OCI-LY3 (cell line): ENCODE measurements around the gene ZMYND19.

Experiments
- EZH2phosphoT487 ChIP-seq: fragments of 200-600 bp; shearing (Covaris generic); IDR thresholded peaks from 2 replicates; pipeline ENCODE4 v1.6.1; 2018; ENCODE audit warnings: antibody characterized with exemption, mixed run types, low read depth
- TF ChIP-seq, protein P1 (sequence below): fragments of 200-600, 300-600 bp; sonication (generic); IDR thresholded peaks from 2 replicates; pipeline ENCODE4 v1.5.1; 2014; ENCODE audit warnings: antibody characterized with exemption, low read length, low read depth

DNA sequence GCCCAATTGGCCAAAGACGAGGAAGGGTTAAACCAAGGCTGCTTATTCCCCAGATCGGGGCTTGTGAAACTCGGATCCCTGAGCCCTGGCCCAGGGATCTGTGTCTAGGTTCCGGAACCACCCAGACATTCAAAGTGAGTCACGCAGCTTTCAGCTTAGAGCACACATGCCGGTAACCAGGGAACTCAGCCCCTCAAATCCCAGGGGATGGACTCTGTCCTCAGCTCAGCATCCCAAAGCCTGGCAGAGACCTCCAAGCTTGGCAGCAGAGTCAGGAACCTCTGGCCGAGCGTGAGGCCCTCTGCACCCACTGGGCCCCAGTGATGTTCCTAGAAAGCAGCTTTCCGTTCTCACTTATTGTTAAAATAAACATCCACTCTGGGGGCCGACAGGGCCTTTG lies 45.2 kb downstream of the ZMYND19 start:
- TF ChIP-seq, protein P1, sequence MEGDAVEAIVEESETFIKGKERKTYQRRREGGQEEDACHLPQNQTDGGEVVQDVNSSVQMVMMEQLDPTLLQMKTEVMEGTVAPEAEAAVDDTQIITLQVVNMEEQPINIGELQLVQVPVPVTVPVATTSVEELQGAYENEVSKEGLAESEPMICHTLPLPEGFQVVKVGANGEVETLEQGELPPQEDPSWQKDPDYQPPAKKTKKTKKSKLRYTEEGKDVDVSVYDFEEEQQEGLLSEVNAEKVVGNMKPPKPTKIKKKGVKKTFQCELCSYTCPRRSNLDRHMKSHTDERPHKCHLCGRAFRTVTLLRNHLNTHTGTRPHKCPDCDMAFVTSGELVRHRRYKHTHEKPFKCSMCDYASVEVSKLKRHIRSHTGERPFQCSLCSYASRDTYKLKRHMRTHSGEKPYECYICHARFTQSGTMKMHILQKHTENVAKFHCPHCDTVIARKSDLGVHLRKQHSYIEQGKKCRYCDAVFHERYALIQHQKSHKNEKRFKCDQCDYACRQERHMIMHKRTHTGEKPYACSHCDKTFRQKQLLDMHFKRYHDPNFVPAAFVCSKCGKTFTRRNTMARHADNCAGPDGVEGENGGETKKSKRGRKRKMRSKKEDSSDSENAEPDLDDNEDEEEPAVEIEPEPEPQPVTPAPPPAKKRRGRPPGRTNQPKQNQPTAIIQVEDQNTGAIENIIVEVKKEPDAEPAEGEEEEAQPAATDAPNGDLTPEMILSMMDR = no peak
- TF ChIP-seq EZH2phosphoT487 = no peak
